OCI-LY3 (cell line): ENCODE results near the gene SPECC1L.

Source experiments
- EZH2phosphoT487 ChIP-seq: fragments of 200-600 bp; shearing (Covaris generic); IDR thresholded peaks from 2 replicates; pipeline ENCODE4 v1.6.1; 2018; ENCODE audit warnings: antibody characterized with exemption, mixed run types, low read depth
- TF ChIP-seq, protein P1 (sequence below): fragments of 200-600, 300-600 bp; sonication (generic); IDR thresholded peaks from 2 replicates; pipeline ENCODE4 v1.5.1; 2014; ENCODE audit warnings: antibody characterized with exemption, low read length, low read depth

DNA sequence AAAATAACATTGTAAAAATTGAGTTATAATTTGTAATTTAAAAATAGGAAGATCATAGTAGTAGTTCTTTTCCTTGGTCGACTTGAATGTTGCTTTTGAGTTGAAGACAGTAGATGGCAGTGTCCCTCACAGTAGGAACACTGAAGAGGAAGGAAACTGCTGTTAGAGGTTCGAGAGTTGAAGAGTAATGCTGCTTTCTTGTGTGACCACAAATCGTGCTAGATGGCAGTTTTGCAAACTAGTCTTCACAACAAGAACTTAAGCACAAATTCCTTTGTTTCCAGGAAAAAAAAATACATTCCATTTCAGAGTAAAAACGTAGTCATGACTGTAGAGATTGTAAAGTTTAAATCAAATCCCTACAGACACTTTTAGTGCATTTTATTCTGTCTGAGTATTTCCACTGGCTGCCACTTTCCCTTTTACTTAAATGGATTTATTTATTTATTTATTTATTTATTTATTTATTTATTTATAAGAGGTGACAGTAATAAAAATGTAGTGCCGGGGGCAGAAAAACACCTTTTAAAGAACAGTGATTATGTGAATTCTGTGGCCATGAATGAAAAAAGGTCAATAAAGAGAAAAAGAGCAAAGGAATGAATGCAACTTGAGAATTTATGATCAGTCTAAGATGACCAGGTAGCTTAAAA lies 54.6 kb downstream of the SPECC1L start:
- TF ChIP-seq, protein P1, sequence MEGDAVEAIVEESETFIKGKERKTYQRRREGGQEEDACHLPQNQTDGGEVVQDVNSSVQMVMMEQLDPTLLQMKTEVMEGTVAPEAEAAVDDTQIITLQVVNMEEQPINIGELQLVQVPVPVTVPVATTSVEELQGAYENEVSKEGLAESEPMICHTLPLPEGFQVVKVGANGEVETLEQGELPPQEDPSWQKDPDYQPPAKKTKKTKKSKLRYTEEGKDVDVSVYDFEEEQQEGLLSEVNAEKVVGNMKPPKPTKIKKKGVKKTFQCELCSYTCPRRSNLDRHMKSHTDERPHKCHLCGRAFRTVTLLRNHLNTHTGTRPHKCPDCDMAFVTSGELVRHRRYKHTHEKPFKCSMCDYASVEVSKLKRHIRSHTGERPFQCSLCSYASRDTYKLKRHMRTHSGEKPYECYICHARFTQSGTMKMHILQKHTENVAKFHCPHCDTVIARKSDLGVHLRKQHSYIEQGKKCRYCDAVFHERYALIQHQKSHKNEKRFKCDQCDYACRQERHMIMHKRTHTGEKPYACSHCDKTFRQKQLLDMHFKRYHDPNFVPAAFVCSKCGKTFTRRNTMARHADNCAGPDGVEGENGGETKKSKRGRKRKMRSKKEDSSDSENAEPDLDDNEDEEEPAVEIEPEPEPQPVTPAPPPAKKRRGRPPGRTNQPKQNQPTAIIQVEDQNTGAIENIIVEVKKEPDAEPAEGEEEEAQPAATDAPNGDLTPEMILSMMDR = peak; percentile 86
- no peak for TF ChIP-seq EZH2phosphoT487
